ENCODE data around the gene ABCB8. TPM values are rescaled to one million over a fixed set of nuclear protein-coding genes. Genes with fewer than 3 reads are reported as not detected.

Gene ABCB8
- total and polyA plus RNA-seq, 2 donors (not counting 1 experiment from before 2014, with no cell fraction given), result 41.4 to 69.7 TPM

GRCh38 chr7:151064454-151064853 lies 36.2 kb downstream of the ABCB8 start:
- Histone ChIP-seq H3K27ac (ENCODE audit: low read length in 2 of 2) (no peak overlapping the region), H3K79me2 (ENCODE audit: control insufficient read depth, insufficient read depth, low read length) (peaks cover 31% of the 10 kb centered on the region), H2AFZ (ENCODE audit: insufficient read depth, low read depth, low read length, poor library complexity, severe bottlenecking) (no peak overlapping the region), H3K36me3 (replicated peaks in 1 of 2; ENCODE audit: control extremely low read depth in 1 of 2, control insufficient read depth in 1 of 2, extremely low read depth in 1 of 2, insufficient read depth in 2 of 2, low read length in 1 of 2) (peaks cover 0 to 30% of the 10 kb centered on the region in 2 experiments), H3K4me1 (ENCODE audit: control insufficient read depth in 2 of 2, insufficient read depth in 2 of 2, low read length in 2 of 2) (peaks cover 11 to 18% of the 10 kb centered on the region in 2 donors), H3K4me3 (ENCODE audit: control extremely low read depth in 1 of 5, extremely low read depth in 1 of 5, insufficient read depth in 1 of 5, low read depth in 2 of 5, low read length in 4 of 5) (no peak overlapping the region), H3K9me3 (ENCODE audit: control extremely low read depth in 1 of 3, control insufficient read depth in 2 of 3, insufficient read depth in 1 of 3, low read length in 2 of 3) (no peaks in the 10 kb centered on the region), H3K27me3 (replicated peaks in 1 of 4; ENCODE audit: control extremely low read depth in 1 of 4, control insufficient read depth in 3 of 4, insufficient read depth in 4 of 4, low read length in 3 of 4) (no peaks in the 10 kb centered on the region), H3K9ac (ENCODE audit: low read length) (no peak overlapping the region), H3K4me2 (replicated peaks; ENCODE audit: low read depth, low read length, poor library complexity, severe bottlenecking) (no peak overlapping the region), H4K20me1 (ENCODE audit: control insufficient read depth, insufficient read depth, low read length, poor library complexity, severe bottlenecking) (peaks cover 32% of the 10 kb centered on the region)
- CTCF ChIA-PET, result no interaction called here
- Mint-ChIP-seq H3K27me3 (no peaks in the 10 kb centered on the region), H3K9me3 (ENCODE audit: insufficient read depth) (no peaks in the 10 kb centered on the region), H3K4me3 (no peak overlapping the region), H3K4me1 (peaks cover 19% of the 10 kb centered on the region), H3K27ac (no peak overlapping the region)
- no peak for DNase-seq
- intact Hi-C loops (cut with micrococcal nuclease), result no loop called here
- POLR2A ChIA-PET, result no interaction called here
- WGBS (ENCODE audit: insufficient coverage), result 98% methylated on average over 14 of the region's 18 CpGs
- TF ChIP-seq EZH2 (IDR thresholded peaks at IDR 0.05; ENCODE audit: borderline replicate concordance, insufficient read depth, low read depth, low read length, poor library complexity, severe bottlenecking), result no peak
- no peak for TF ChIP-seq CTCF (IDR thresholded peaks at IDR 0.05)
- ATAC-seq (ENCODE audit: low read depth), result no peak

- H3K4me1 ChIP-seq (ENCODE audit: control insufficient read depth in 2 of 2, insufficient read depth in 2 of 2, low read length in 2 of 2), result peaks cover 10 to 17% of the 10 kb centered on the region in 2 donors
- H3K79me2 ChIP-seq (ENCODE audit: control insufficient read depth, insufficient read depth, low read length), result peaks cover 26% of the 10 kb centered on the region
- DNase-seq, result no peak
- H2AFZ ChIP-seq (ENCODE audit: insufficient read depth, low read depth, low read length, poor library complexity, severe bottlenecking), result no peak overlapping the region
- H3K27me3 Mint-ChIP-seq, result no peaks in the 10 kb centered on the region
- no peaks in the 10 kb centered on the region for H3K9me3 ChIP-seq (ENCODE audit: control extremely low read depth in 1 of 3, control insufficient read depth in 2 of 3, insufficient read depth in 1 of 3, low read length in 2 of 3)
- ChIA-PET CTCF (no interaction called here), POLR2A (no interaction called here)
- H3K36me3 ChIP-seq (replicated peaks in 1 of 2; ENCODE audit: control extremely low read depth in 1 of 2, control insufficient read depth in 1 of 2, extremely low read depth in 1 of 2, insufficient read depth in 2 of 2, low read length in 1 of 2), result peaks cover 0 to 34% of the 10 kb centered on the region in 2 experiments
- TF ChIP-seq EZH2 (IDR thresholded peaks at IDR 0.05; ENCODE audit: borderline replicate concordance, insufficient read depth, low read depth, low read length, poor library complexity, severe bottlenecking) (no peak), CTCF (IDR thresholded peaks at IDR 0.05) (no peak)
- ATAC-seq (ENCODE audit: low read depth), result no peak
- H3K4me2 ChIP-seq (replicated peaks; ENCODE audit: low read depth, low read length, poor library complexity, severe bottlenecking), result no peak overlapping the region
- WGBS (ENCODE audit: insufficient coverage), result 100% methylated on average over 3 of the region's 6 CpGs
- no peak overlapping the region for H3K27ac ChIP-seq (ENCODE audit: low read length in 2 of 2)
- H3K27ac Mint-ChIP-seq, result no peak overlapping the region
- intact Hi-C loops (cut with micrococcal nuclease), result no loop called here
- H3K4me1 Mint-ChIP-seq, result peaks cover 18% of the 10 kb centered on the region
- no peaks in the 10 kb centered on the region for H3K27me3 ChIP-seq (replicated peaks in 1 of 4; ENCODE audit: control extremely low read depth in 1 of 4, control insufficient read depth in 3 of 4, insufficient read depth in 4 of 4, low read length in 3 of 4)
- no peak overlapping the region for H3K4me3 ChIP-seq (ENCODE audit: control extremely low read depth in 1 of 5, extremely low read depth in 1 of 5, insufficient read depth in 1 of 5, low read depth in 2 of 5, low read length in 4 of 5)
- H3K4me3 Mint-ChIP-seq, result no peak overlapping the region
- H3K9me3 Mint-ChIP-seq (ENCODE audit: insufficient read depth), result no peaks in the 10 kb centered on the region
- peaks cover 30% of the 10 kb centered on the region for H4K20me1 ChIP-seq (ENCODE audit: control insufficient read depth, insufficient read depth, low read length, poor library complexity, severe bottlenecking)
- H3K9ac ChIP-seq (ENCODE audit: low read length), result no peak overlapping the region
These were observed 36.7 kb downstream of the ABCB8 start for GRCh38 chr7:151064993-151065392.
